ENCODE data around the gene KRTAP10-10. TPM values are rescaled to one million over a fixed set of nuclear protein-coding genes. Genes with fewer than 3 reads are reported as not detected.
"Not testable (repeated sequence)": the region's sequence is repeated elsewhere in the genome, so short reads cannot be mapped to it uniquely, and the experiment has no call there.

The KRTAP10-10 gene
- total and polyA plus RNA-seq, 2 experiments from 2014 or later: not detected

DNA sequence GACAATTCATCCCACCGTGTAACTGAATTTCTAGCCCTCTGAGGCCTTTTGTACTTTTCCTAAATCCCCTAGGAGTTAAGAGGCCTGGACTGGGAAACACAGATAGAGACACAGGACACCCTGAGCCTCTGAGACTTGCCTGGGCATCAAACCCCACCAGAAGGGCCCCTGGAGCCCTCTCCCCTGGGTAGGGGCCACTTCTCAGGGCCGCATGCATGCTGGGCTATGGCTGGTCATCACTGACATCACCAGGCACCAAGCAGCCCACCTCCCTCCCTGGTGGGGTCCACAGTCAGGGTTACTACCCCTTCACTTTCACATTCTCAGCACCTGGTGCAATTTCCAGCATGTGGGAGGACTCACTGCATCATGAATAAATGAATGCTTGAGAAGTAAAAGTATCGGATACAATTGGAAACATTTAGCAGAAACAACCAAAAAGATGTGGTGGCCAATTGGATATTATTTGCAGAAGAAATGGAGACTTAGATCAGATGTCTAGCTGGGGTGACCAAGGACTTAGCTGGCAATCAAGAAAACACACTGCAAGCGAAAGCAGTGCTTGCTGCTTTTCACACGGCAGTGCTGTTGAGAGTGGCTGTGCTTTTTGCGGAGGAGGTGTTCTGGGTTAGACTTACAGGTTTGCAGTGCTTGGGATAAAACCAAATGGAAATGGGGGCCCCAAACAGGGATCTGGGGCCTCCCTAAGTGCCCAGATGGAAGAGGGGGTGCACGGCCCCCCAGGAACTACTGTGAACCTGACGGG lies 37.7 kb upstream of the KRTAP10-10 start:
- 87% methylated on average over 8 of the region's 8 CpGs for WGBS (ENCODE audit: low lambda C conversion rate, missing lambda C conversion rate)
- H3K9me2 ChIP-seq (replicated peaks; ENCODE audit: insufficient read depth): no peaks in the 10 kb centered on the region
- no peaks in the 10 kb centered on the region for H3K27me3 ChIP-seq
- no peak overlapping the region for H3K27ac ChIP-seq
- no peaks in the 10 kb centered on the region for H3K4me1 ChIP-seq (ENCODE audit: insufficient read depth)
- TF ChIP-seq, protein P1, sequence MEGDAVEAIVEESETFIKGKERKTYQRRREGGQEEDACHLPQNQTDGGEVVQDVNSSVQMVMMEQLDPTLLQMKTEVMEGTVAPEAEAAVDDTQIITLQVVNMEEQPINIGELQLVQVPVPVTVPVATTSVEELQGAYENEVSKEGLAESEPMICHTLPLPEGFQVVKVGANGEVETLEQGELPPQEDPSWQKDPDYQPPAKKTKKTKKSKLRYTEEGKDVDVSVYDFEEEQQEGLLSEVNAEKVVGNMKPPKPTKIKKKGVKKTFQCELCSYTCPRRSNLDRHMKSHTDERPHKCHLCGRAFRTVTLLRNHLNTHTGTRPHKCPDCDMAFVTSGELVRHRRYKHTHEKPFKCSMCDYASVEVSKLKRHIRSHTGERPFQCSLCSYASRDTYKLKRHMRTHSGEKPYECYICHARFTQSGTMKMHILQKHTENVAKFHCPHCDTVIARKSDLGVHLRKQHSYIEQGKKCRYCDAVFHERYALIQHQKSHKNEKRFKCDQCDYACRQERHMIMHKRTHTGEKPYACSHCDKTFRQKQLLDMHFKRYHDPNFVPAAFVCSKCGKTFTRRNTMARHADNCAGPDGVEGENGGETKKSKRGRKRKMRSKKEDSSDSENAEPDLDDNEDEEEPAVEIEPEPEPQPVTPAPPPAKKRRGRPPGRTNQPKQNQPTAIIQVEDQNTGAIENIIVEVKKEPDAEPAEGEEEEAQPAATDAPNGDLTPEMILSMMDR (IDR thresholded peaks at IDR 0.05; ENCODE audit: poor library complexity): no peak
- no peak for TF ChIP-seq EZH2phosphoT487 (IDR thresholded peaks at IDR 0.05; ENCODE audit: low read depth, severe bottlenecking, unreplicated experiment)
- TF ChIP-seq EZH2 (IDR thresholded peaks at IDR 0.05; ENCODE audit: borderline replicate concordance): no peak
- H3K4me3 ChIP-seq: no peak overlapping the region
- H4K20me1 ChIP-seq (ENCODE audit: insufficient read depth, poor library complexity, severe bottlenecking): no peaks in the 10 kb centered on the region
- no peaks in the 10 kb centered on the region for H3K79me2 ChIP-seq
- H3K9me3 ChIP-seq (ENCODE audit: low read depth): no peaks in the 10 kb centered on the region
- H3K4me2 ChIP-seq: no peak overlapping the region
- no peak overlapping the region for H2AFZ ChIP-seq
- H3K36me3 ChIP-seq (replicated peaks; ENCODE audit: insufficient read depth, low read depth): no peaks in the 10 kb centered on the region
- no peak for DNase-seq (ENCODE audit: low spot score)

DNA sequence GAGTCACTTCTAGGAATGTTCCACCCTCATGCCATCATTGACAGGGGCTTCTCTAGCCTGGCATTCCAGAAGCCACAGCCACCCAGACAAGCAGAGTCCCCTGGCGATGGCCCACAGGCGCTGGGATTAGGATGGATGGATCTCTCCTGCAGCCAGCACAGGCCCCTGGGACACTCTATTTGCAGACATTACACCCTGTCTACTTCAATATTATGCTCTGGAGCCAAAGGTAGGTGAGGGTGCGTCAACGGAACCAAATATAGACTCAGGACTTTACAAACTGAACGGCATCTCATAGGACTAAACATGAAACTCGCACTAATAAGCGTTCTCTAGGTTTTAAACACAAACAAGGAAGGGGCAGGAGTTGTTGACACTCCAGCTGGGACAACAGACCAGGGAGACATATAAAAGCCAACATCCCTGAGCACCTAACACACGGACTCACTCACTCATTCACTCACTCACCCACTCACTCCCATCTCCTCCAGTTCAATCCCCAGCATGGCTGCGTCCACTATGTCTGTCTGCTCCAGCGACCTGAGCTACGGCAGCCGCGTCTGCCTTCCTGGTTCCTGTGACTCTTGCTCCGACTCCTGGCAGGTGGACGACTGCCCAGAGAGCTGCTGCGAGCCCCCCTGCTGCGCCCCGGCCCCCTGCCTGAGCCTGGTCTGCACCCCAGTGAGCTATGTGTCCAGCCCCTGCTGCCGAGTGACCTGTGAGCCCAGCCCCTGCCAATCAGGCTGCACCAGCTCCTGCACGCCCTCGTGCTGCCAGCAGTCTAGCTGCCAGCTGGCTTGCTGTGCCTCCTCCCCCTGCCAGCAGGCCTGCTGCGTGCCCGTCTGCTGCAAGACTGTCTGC lies 36.8 kb upstream of the KRTAP10-10 start, which contains the start of gene KRTAP10-7:
TSS of gene KRTAP10-7 (plus strand) at position 480 of the 861 bp plus-strand sequence. CDS start at position 505, 25 bp downstream.
- H2AFZ ChIP-seq; H3K27me3 ChIP-seq; DNase-seq (ENCODE audit: low spot score); H3K4me1 ChIP-seq (ENCODE audit: insufficient read depth); H3K36me3 ChIP-seq (replicated peaks; ENCODE audit: insufficient read depth, low read depth); H4K20me1 ChIP-seq (ENCODE audit: insufficient read depth, poor library complexity, severe bottlenecking); H3K4me3 ChIP-seq; H3K9me3 ChIP-seq (ENCODE audit: low read depth); H3K9me2 ChIP-seq (replicated peaks; ENCODE audit: insufficient read depth); H3K79me2 ChIP-seq; H3K4me2 ChIP-seq; H3K27ac ChIP-seq: not testable (repeated sequence)
- 91% methylated on average over 14 of the region's 23 CpGs for WGBS (ENCODE audit: low lambda C conversion rate, missing lambda C conversion rate)

DNA sequence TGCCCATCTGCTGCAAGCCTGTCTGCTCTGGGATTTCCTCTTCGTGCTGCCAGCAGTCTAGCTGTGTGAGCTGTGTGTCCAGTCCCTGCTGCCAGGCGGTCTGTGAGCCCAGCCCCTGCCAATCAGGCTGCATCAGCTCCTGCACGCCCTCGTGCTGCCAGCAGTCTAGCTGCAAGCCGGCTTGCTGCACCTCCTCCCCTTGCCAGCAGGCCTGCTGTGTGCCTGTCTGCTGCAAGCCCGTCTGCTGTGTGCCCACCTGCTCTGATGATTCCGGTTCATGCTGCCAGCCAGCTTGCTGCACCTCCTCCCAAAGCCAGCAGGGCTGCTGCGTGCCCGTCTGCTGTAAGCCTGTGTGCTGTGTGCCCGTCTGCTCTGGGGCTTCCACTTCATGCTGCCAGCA lies 36.1 kb upstream of the KRTAP10-10 start:
- not testable (repeated sequence) for H4K20me1 ChIP-seq (ENCODE audit: insufficient read depth, poor library complexity, severe bottlenecking); H3K79me2 ChIP-seq; DNase-seq (ENCODE audit: low spot score); H3K9me3 ChIP-seq (ENCODE audit: low read depth); H2AFZ ChIP-seq; H3K4me3 ChIP-seq; H3K4me1 ChIP-seq (ENCODE audit: insufficient read depth); H3K9me2 ChIP-seq (replicated peaks; ENCODE audit: insufficient read depth); H3K27me3 ChIP-seq; H3K27ac ChIP-seq; H3K4me2 ChIP-seq; H3K36me3 ChIP-seq (replicated peaks; ENCODE audit: insufficient read depth, low read depth)
- WGBS (ENCODE audit: low lambda C conversion rate, missing lambda C conversion rate): 88% methylated on average over 10 of the region's 10 CpGs

DNA sequence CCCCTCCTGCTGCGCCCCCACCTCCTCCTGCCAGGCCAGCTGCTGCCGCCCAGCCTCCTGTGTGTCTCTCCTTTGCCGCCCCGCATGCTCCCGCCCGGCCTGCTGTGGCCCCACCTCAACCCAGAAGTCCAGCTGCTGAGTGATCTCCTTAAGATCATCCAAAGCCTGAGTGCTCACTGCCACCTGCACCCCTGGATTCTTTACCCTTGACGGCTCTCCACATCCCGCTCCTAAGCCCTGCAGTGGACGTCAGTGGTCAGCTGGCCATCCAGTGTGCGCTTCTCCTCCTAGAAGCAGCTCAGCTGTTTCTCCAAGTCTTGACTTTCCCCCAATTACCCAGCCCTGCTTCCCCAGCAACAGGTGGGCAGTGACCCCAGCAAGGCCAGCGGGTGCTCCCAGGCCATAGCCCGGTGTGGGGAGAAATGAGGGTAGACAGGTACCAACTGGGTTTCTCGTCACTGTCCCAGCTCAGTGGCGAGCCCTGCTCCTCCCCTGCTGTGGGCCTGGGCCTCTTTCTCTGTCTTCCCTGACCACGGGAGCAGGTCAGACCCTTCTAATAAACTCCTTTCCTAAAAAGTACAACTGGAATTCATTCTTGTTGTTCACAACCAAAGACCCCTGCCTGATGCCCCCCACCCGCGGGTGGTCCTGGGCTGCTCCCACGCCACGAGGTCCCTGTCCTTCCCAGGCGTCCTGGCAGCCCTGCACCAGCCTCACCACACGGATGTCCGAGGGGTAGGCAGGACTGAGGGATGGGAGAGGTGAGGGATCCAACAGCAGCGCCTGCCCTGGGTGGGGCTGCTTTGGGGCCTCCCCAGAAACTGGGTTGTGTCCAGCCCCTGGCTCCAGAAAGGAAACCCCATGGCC lies 35.3 kb upstream of the KRTAP10-10 start:
- Histone ChIP-seq H3K4me1 (ENCODE audit: insufficient read depth) (no peaks in the 10 kb centered on the region), H3K9me2 (replicated peaks; ENCODE audit: insufficient read depth) (no peaks in the 10 kb centered on the region), H2AFZ (no peak overlapping the region), H3K79me2 (no peaks in the 10 kb centered on the region), H3K4me3 (no peak overlapping the region), H3K27me3 (no peaks in the 10 kb centered on the region), H3K9me3 (ENCODE audit: low read depth) (no peaks in the 10 kb centered on the region), H4K20me1 (ENCODE audit: insufficient read depth, poor library complexity, severe bottlenecking) (no peaks in the 10 kb centered on the region), H3K36me3 (replicated peaks; ENCODE audit: insufficient read depth, low read depth) (no peaks in the 10 kb centered on the region), H3K4me2 (no peak overlapping the region), H3K27ac (no peak overlapping the region)
- WGBS (ENCODE audit: low lambda C conversion rate, missing lambda C conversion rate): 92% methylated on average over 18 of the region's 23 CpGs
- DNase-seq (ENCODE audit: low spot score): no peak
- TF ChIP-seq EZH2 (IDR thresholded peaks at IDR 0.05; ENCODE audit: borderline replicate concordance): no peak
- TF ChIP-seq, protein P1 (IDR thresholded peaks at IDR 0.05; ENCODE audit: poor library complexity): no peak
- no peak for TF ChIP-seq EZH2phosphoT487 (IDR thresholded peaks at IDR 0.05; ENCODE audit: low read depth, severe bottlenecking, unreplicated experiment)

All from hepatocyte (in vitro differentiated cells).